IMR-90 (cell line): ENCODE results near the gene CDC6. TPM values are rescaled to one million over a fixed set of nuclear protein-coding genes. Genes with fewer than 3 reads are reported as not detected.

ENCODE experiments used
- ATAC-seq: fragments of 200-7000 bp; cut with Tn5 transposase; 2 replicates; pipeline ENCODE4 v1.9.1; 2020; ENCODE audit warnings: low read depth, mild to moderate bottlenecking, moderate library complexity
- BruUV-seq: library from RNA; stranded (reverse); fragments of 400-500 nt; replicated peaks from 2 replicates; lab custom pipeline; 2021; lab: Mats Ljungman, UMichigan
- CTCF ChIA-PET: fragments of 300-600 bp; formaldehyde crosslinking; extraction: SDS; loops from one replicate; lab custom pipeline; 2021; ENCODE audit warnings: antibody characterized with exemption; lab: Yijun Ruan, JAX
- POLR2A ChIA-PET: fragments of 300-600 bp; sonication (Branson Sonifier 250); formaldehyde crosslinking; loops from one replicate; lab custom pipeline; 2022; ENCODE audit warnings: antibody characterized with exemption; ENCODE audit not compliant: unreplicated experiment; lab: Charles Lee
- DNase-seq: peaks from one replicate; pipeline ENCODE4 v3.0.0; 2013
- H2AFZ ChIP-seq: replicated peaks from 2 replicates; pipeline ENCODE3; 2013; ENCODE audit warnings: low read length, mild to moderate bottlenecking; ENCODE audit not compliant: poor library complexity
- H2AK5ac ChIP-seq: 2 replicates; pipeline ENCODE4 v1.6.1; 2013; ENCODE audit warnings: low read depth, low read length, inconsistent platforms
- H2AK9ac ChIP-seq: replicated peaks from 2 replicates; pipeline ENCODE3; 2013; ENCODE audit warnings: mild to moderate bottlenecking, low read depth, low read length, moderate library complexity; ENCODE audit not compliant: poor library complexity
- H2BK120ac ChIP-seq: 2 replicates; pipeline ENCODE4 v1.6.1; 2013; ENCODE audit warnings: low read depth, low read length, inconsistent platforms
- H2BK15ac ChIP-seq: 3 replicates; pipeline ENCODE4 v1.6.1; 2013; ENCODE audit warnings: low read depth, low read length, inconsistent platforms
- H2BK20ac ChIP-seq: 2 replicates; pipeline ENCODE4 v1.6.1; 2013; ENCODE audit warnings: low read depth, mild to moderate bottlenecking, inconsistent platforms, low read length, moderate library complexity
- H2BK5ac ChIP-seq: 2 replicates; pipeline ENCODE4 v1.6.1; 2013; ENCODE audit warnings: mild to moderate bottlenecking, low read depth, low read length, inconsistent platforms; ENCODE audit not compliant: poor library complexity, severe bottlenecking
- H3K14ac ChIP-seq: replicated peaks from 2 replicates; pipeline ENCODE4 v1.6.1; 2013; ENCODE audit warnings: low read depth, low read length, inconsistent platforms
- H3K18ac ChIP-seq: 2 replicates; pipeline ENCODE4 v1.6.1; 2013; ENCODE audit warnings: low read depth, low read length, control low read depth
- H3K23ac ChIP-seq: 2 replicates; pipeline ENCODE4 v1.6.1; 2013; ENCODE audit warnings: low read depth, low read length, inconsistent platforms
- H3K27ac ChIP-seq: 2 replicates; pipeline ENCODE4 v1.5.1; 2013; ENCODE audit warnings: mild to moderate bottlenecking, control low read depth, low read length; ENCODE audit not compliant: insufficient read depth
- H3K27me3 ChIP-seq: 2 replicates; pipeline ENCODE4 v1.6.1; 2013; ENCODE audit warnings: low read length; ENCODE audit not compliant: control insufficient read depth, insufficient read depth
- H3K36me3 ChIP-seq: 2 replicates; pipeline ENCODE4 v1.6.1; 2013; ENCODE audit warnings: low read length, mixed read lengths; ENCODE audit not compliant: control insufficient read depth, insufficient read depth
- H3K4ac ChIP-seq: 2 replicates; pipeline ENCODE4 v1.6.1; 2013; ENCODE audit warnings: low read depth, low read length, inconsistent platforms
- H3K4me1 ChIP-seq: 2 replicates; pipeline ENCODE4 v1.6.1; 2013; ENCODE audit warnings: low read length, mixed read lengths; ENCODE audit not compliant: control insufficient read depth, insufficient read depth
- H3K4me2 ChIP-seq: 2 replicates; pipeline ENCODE4 v1.6.1; 2013; ENCODE audit warnings: low read depth, mild to moderate bottlenecking, control low read depth, low read length, moderate library complexity
- H3K4me3 ChIP-seq: 2 replicates; pipeline ENCODE4 v1.5.1; 2013; ENCODE audit warnings: low read depth, mild to moderate bottlenecking, control low read depth, low read length, moderate library complexity; ENCODE audit not compliant: insufficient read depth
- H3K56ac ChIP-seq: 2 replicates; pipeline ENCODE4 v1.6.1; 2013; ENCODE audit warnings: low read length, inconsistent platforms; ENCODE audit not compliant: insufficient read depth; ENCODE audit errors: extremely low read depth
- H3K79me1 ChIP-seq, 2 experiments: 2 replicates each; pipeline ENCODE4 v1.6.1; 2013; ENCODE audit warnings: low read length in 2 of 2, inconsistent platforms in 1 of 2, low read depth in 1 of 2
- H3K9ac ChIP-seq: 2 replicates; pipeline ENCODE4 v1.6.1; 2013; ENCODE audit warnings: low read depth, low read length, control low read depth
- H3K9me1 ChIP-seq: 2 replicates; pipeline ENCODE4 v1.6.1; 2013; ENCODE audit warnings: low read length, inconsistent platforms; ENCODE audit not compliant: insufficient read depth
- H3K9me3 ChIP-seq: 2 replicates; pipeline ENCODE4 v1.6.1; 2013; ENCODE audit warnings: low read length; ENCODE audit not compliant: control insufficient read depth, insufficient read depth
- H4K20me1 ChIP-seq: 2 replicates; pipeline ENCODE4 v1.6.1; 2013; ENCODE audit warnings: low read length, inconsistent platforms; ENCODE audit not compliant: insufficient read depth
- H4K5ac ChIP-seq: 2 replicates; pipeline ENCODE4 v1.6.1; 2013; ENCODE audit warnings: mild to moderate bottlenecking, low read depth, low read length, control low read depth
- H4K8ac ChIP-seq, 2 experiments: 2 replicates each; pipeline ENCODE4 v1.6.1; 2013; ENCODE audit warnings: low read depth in 2 of 2, low read length in 2 of 2, control low read depth in 1 of 2, inconsistent platforms in 1 of 2
- H4K91ac ChIP-seq: 2 replicates; pipeline ENCODE4 v1.6.1; 2013; ENCODE audit warnings: low read depth, low read length, inconsistent platforms; ENCODE audit not compliant: insufficient read depth
- BHLHE40 ChIP-seq: fragments of 150-350 bp; IDR thresholded peaks from 2 replicates; pipeline ENCODE4 v1.6.1; 2016; ENCODE audit warnings: mild to moderate bottlenecking, low read depth, low read length
- CEBPB ChIP-seq: IDR thresholded peaks from 2 replicates; pipeline ENCODE4 v1.6.1; 2012; ENCODE audit warnings: low read depth, low read length, improper control_type of control experiment
- FOS ChIP-seq: fragments of 150-350 bp; IDR thresholded peaks from 2 replicates; pipeline ENCODE4 v1.6.1; 2016; ENCODE audit warnings: low read depth, low read length
- MAFK ChIP-seq: IDR thresholded peaks from 2 replicates; pipeline ENCODE4 v1.6.1; 2012; ENCODE audit warnings: low read depth, low read length, improper control_type of control experiment
- MXI1 ChIP-seq: IDR thresholded peaks from 2 replicates; pipeline ENCODE4 v1.6.1; 2012; ENCODE audit warnings: low read depth, mild to moderate bottlenecking, low read length, moderate library complexity, borderline replicate concordance
- POLR2A ChIP-seq: IDR thresholded peaks from 2 replicates; pipeline ENCODE4 v1.6.1; 2012; ENCODE audit warnings: mild to moderate bottlenecking, low read depth, low read length
- RAD21 ChIP-seq: IDR thresholded peaks from 2 replicates; pipeline ENCODE4 v1.6.1; 2012; ENCODE audit warnings: low read length, improper control_type of control experiment
- RCOR1 ChIP-seq: IDR thresholded peaks from 2 replicates; pipeline ENCODE4 v1.6.1; 2012; ENCODE audit warnings: mild to moderate bottlenecking, low read length, improper control_type of control experiment; ENCODE audit not compliant: insufficient replicate concordance
- SMC3 ChIP-seq: fragments of 150-350 bp; IDR thresholded peaks from 2 replicates; pipeline ENCODE4 v1.6.1; 2016; ENCODE audit warnings: low read depth, mild to moderate bottlenecking, antibody characterized with exemption, low read length, moderate library complexity
- USF2 ChIP-seq: fragments of 150-350 bp; IDR thresholded peaks from 2 replicates; pipeline ENCODE4 v1.6.1; 2017; ENCODE audit warnings: mild to moderate bottlenecking, antibody characterized with exemption, low read length, low read depth
- WGBS, 2 experiments: methylation state at CpG; one replicate each; pipeline versions ENCODE4 v1.1.5 to v1.1.7; 2013; ENCODE audit warnings: missing lambda C conversion rate in 2 of 2; ENCODE audit not compliant: insufficient read length in 1 of 2; ENCODE audit errors: extremely low coverage in 2 of 2; 5-methylcytosine and 5-hydroxymethylcytosine counted together
- dilution Hi-C: fragments of 300-500 bp; cut with HindIII; formaldehyde crosslinking; loops from one replicate; pipeline ENCODE4 v1.14.3; 2018; ENCODE audit warnings: low sequenced_read_pairs; ENCODE audit not compliant: unreplicated experiment
- in situ Hi-C: fragments of 300-500 bp; cut with MboI; formaldehyde crosslinking; loops from 3 replicates; pipeline ENCODE4 v1.14.3; 2019; ENCODE audit warnings: low sequenced_read_pairs, inconsistent platforms, mixed read lengths
- intact Hi-C: fragments of 100-400 bp; cut with micrococcal nuclease; formaldehyde crosslinking; loops from 2 replicates; pipeline ENCODE4 v1.10.0; 2022
- polyA plus RNA-seq, 3 experiments: library from polyadenylated mRNA; depleted of rRNA; stranded (reverse); fragments of >200 nt; gene quantifications; 2 replicates each; pipeline ENCODE4 v1.2.3, GENCODE V29; 2012; ENCODE audit warnings: low replicate concordance in 1 of 3
- total RNA-seq: library from RNA; depleted of rRNA; stranded (reverse); fragments of >200 nt; gene quantifications from 2 replicates; pipeline ENCODE4 v1.2.3, GENCODE V29; 2012
- TF ChIP-seq, protein P1 (sequence below): conservative IDR thresholded peaks from 2 replicates; pipeline ENCODE4 v1.5.1; 2012; ENCODE audit warnings: mild to moderate bottlenecking, low read depth, low read length, improper control_type of control experiment

The CDC6 gene
- total and polyA plus RNA-seq, 2 of the 4 experiments (the other 2 are of a cell fraction) = 15.3 to 25.6 TPM

GRCh38 chr17:40311575-40311974 is 23.9 kb downstream of the CDC6 start:
- peak overlapping the region; percentile 69; the same call in 1 of the 2 replicates for H2BK120ac ChIP-seq
- H2BK5ac ChIP-seq = no peak overlapping the region
- H2BK15ac ChIP-seq = no peak overlapping the region
- H3K9ac ChIP-seq = no peak overlapping the region
- H3K23ac ChIP-seq = peak overlapping the region; percentile 28; the same call in 1 of the 2 replicates
- in situ Hi-C loops = no loop called here
- BruUV-seq = no TSS peak
- no peak overlapping the region for H3K56ac ChIP-seq
- H3K4me1 ChIP-seq = peaks cover 72% of the 10 kb centered on the region
- H2AK5ac ChIP-seq = peak overlapping the region; percentile 58; the same call in 1 of the 2 replicates
- no peak overlapping the region for H3K4me2 ChIP-seq
- H2BK20ac ChIP-seq = peak overlapping the region; percentile 80; the same call in 1 of the 2 replicates
- WGBS, 2 experiments = no CpG with 5 or more reads among the region's 2 CpGs
- H2AFZ ChIP-seq = no peak overlapping the region
- peak overlapping the region; percentile 61; the same call in 1 of the 2 replicates for H4K91ac ChIP-seq
- ChIA-PET CTCF (no interaction called here), POLR2A (no interaction called here)
- H2AK9ac ChIP-seq = peak overlapping the region; percentile 55
- no peak overlapping the region for H3K4me3 ChIP-seq
- peak overlapping the region; percentile 42; the same call in 1 of the 2 replicates for H4K5ac ChIP-seq
- no peaks in the 10 kb centered on the region for H3K27me3 ChIP-seq
- peak overlapping the region; percentile 38; the same call in 1 of the 2 replicates for H3K18ac ChIP-seq
- H3K79me1 ChIP-seq = peaks cover 0 to 28% of the 10 kb centered on the region in 2 experiments; a peak in 2 of 4 replicates
- H3K9me3 ChIP-seq = no peaks in the 10 kb centered on the region
- no peaks in the 10 kb centered on the region for H3K36me3 ChIP-seq
- no peak overlapping the region for H3K14ac ChIP-seq
- peak overlapping the region in 1 of 2 experiments; percentile 2; a peak in 2 of 4 replicates for H4K8ac ChIP-seq
- H3K9me1 ChIP-seq = peaks cover 40% of the 10 kb centered on the region
- DNase-seq = no peak
- H4K20me1 ChIP-seq = no peaks in the 10 kb centered on the region; the same call in 1 of the 2 replicates
- H3K4ac ChIP-seq = peak overlapping the region; percentile 89; the same call in 1 of the 2 replicates
- dilution Hi-C loops = no loop called here
- intact Hi-C loops = no loop called here
- TF ChIP-seq RCOR1 (no peak), BHLHE40 (no peak), MXI1 (no peak), POLR2A (no peak), FOS (no peak), USF2 (no peak), SMC3 (no peak), RAD21 (no peak), CEBPB (no peak), MAFK (no peak)
- TF ChIP-seq, protein P1, sequence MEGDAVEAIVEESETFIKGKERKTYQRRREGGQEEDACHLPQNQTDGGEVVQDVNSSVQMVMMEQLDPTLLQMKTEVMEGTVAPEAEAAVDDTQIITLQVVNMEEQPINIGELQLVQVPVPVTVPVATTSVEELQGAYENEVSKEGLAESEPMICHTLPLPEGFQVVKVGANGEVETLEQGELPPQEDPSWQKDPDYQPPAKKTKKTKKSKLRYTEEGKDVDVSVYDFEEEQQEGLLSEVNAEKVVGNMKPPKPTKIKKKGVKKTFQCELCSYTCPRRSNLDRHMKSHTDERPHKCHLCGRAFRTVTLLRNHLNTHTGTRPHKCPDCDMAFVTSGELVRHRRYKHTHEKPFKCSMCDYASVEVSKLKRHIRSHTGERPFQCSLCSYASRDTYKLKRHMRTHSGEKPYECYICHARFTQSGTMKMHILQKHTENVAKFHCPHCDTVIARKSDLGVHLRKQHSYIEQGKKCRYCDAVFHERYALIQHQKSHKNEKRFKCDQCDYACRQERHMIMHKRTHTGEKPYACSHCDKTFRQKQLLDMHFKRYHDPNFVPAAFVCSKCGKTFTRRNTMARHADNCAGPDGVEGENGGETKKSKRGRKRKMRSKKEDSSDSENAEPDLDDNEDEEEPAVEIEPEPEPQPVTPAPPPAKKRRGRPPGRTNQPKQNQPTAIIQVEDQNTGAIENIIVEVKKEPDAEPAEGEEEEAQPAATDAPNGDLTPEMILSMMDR = no peak
- H3K27ac ChIP-seq = no peak overlapping the region
- ATAC-seq = no peak; the same call in 1 of the 2 replicates
